Activated T-cell treated with anti-CD3 and anti-CD28 coated beads for 24 hours (primary cell): ENCODE data around the gene ANKK1.

Experiments used
- DNase-seq: peaks from one replicate; pipeline ENCODE4 v3.0.0-alpha.2; 2020; ENCODE audit warnings: low read depth

The ANKK1 gene

GRCh38 chr11:113387605-113388211 is at the start of gene ANKK1:
ANKK1 (plus strand) TSS chr11:113387779; CDS start chr11:113387885, 106 bp downstream.
- no peak for DNase-seq

- no peak for DNase-seq
These were observed 48.8 kb upstream of the ANKK1 start for GRCh38 chr11:113338730-113339129.

- no peak for DNase-seq
These were observed 47.5 kb upstream of the ANKK1 start for GRCh38 chr11:113339929-113340589.

- no peak for DNase-seq
These were observed 46.0 kb upstream of the ANKK1 start for GRCh38 chr11:113341388-113342165.

- DNase-seq = no peak
These were observed 41.6 kb upstream of the ANKK1 start for GRCh38 chr11:113345978-113346377.

GRCh38 chr11:113349528-113349927 is 38.1 kb upstream of the ANKK1 start:
- DNase-seq = no peak

- no peak for DNase-seq
These were observed 37.1 kb upstream of the ANKK1 start for GRCh38 chr11:113350336-113351067.

GRCh38 chr11:113351068-113351450 is 36.5 kb upstream of the ANKK1 start:
- no peak for DNase-seq

- DNase-seq = no peak
These were observed 36.1 kb upstream of the ANKK1 start for GRCh38 chr11:113351480-113351879.

- DNase-seq = no peak
These were observed 31.4 kb upstream of the ANKK1 start for GRCh38 chr11:113356203-113356602.

GRCh38 chr11:113363406-113363805 is 24.2 kb upstream of the ANKK1 start:
- DNase-seq = no peak

GRCh38 chr11:113363996-113364641 is 23.5 kb upstream of the ANKK1 start:
- DNase-seq = no peak

- DNase-seq = no peak
These were observed 21.7 kb upstream of the ANKK1 start for GRCh38 chr11:113365895-113366294.

GRCh38 chr11:113369411-113369810 is 18.2 kb upstream of the ANKK1 start:
- no peak for DNase-seq

GRCh38 chr11:113370634-113371033 is 16.9 kb upstream of the ANKK1 start:
- no peak for DNase-seq

GRCh38 chr11:113372309-113372708 is 15.3 kb upstream of the ANKK1 start:
- no peak for DNase-seq

GRCh38 chr11:113373306-113373705 is 14.3 kb upstream of the ANKK1 start:
- DNase-seq = no peak

- no peak for DNase-seq
These were observed 13.5 kb upstream of the ANKK1 start for GRCh38 chr11:113373981-113374560.

- no peak for DNase-seq
These were observed 12.2 kb upstream of the ANKK1 start for GRCh38 chr11:113375402-113375801.

GRCh38 chr11:113376156-113376555 is 11.4 kb upstream of the ANKK1 start:
- no peak for DNase-seq

- DNase-seq = no peak
These were observed 9.7 kb upstream of the ANKK1 start for GRCh38 chr11:113377681-113378412.
